ENCODE measurements around the gene ATP8A2.

The ATP8A2 gene

GRCh38 chr13:25682276-25682675 is 310.5 kb downstream of the ATP8A2 start:
- no peak overlapping the region for H3K4me3 ChIP-seq (ENCODE audit: low read depth, low read length)
- no peaks in the 10 kb centered on the region for H3K79me2 ChIP-seq
- H3K4me2 ChIP-seq (ENCODE audit: low read length), result no peak overlapping the region
- TF ChIP-seq CTCF (IDR thresholded peaks at IDR 0.05), result no peak
- H3K4me1 ChIP-seq, result no peaks in the 10 kb centered on the region
- H2AFZ ChIP-seq, result no peak overlapping the region
- H3K27ac ChIP-seq, result no peak overlapping the region
- H3K36me3 ChIP-seq (ENCODE audit: control insufficient read depth, insufficient read depth, low read length), result no peaks in the 10 kb centered on the region
- H3K9ac ChIP-seq, result no peak overlapping the region
- no peaks in the 10 kb centered on the region for H3K27me3 ChIP-seq (ENCODE audit: control insufficient read depth, insufficient read depth, low read length)
- H3K9me3 ChIP-seq (ENCODE audit: control insufficient read depth, low read length), result no peaks in the 10 kb centered on the region

GRCh38 chr13:25683056-25683455 is 311.3 kb downstream of the ATP8A2 start:
- Histone ChIP-seq H2AFZ (no peak overlapping the region), H3K36me3 (ENCODE audit: control insufficient read depth, insufficient read depth, low read length) (no peaks in the 10 kb centered on the region), H3K27me3 (ENCODE audit: control insufficient read depth, insufficient read depth, low read length) (no peaks in the 10 kb centered on the region), H3K4me3 (ENCODE audit: low read depth, low read length) (no peak overlapping the region), H3K9ac (no peak overlapping the region), H3K4me2 (ENCODE audit: low read length) (no peak overlapping the region), H3K27ac (no peak overlapping the region), H3K79me2 (no peaks in the 10 kb centered on the region), H3K4me1 (no peaks in the 10 kb centered on the region), H3K9me3 (ENCODE audit: control insufficient read depth, low read length) (no peaks in the 10 kb centered on the region)
- no peak for TF ChIP-seq CTCF (IDR thresholded peaks at IDR 0.05)

- Histone ChIP-seq H3K79me2 (no peaks in the 10 kb centered on the region), H3K4me1 (no peaks in the 10 kb centered on the region), H2AFZ (no peak overlapping the region), H3K27ac (no peak overlapping the region), H3K4me3 (ENCODE audit: low read depth, low read length) (no peak overlapping the region), H3K4me2 (ENCODE audit: low read length) (no peak overlapping the region), H3K36me3 (ENCODE audit: control insufficient read depth, insufficient read depth, low read length) (no peaks in the 10 kb centered on the region), H3K9ac (no peak overlapping the region), H3K9me3 (ENCODE audit: control insufficient read depth, low read length) (no peaks in the 10 kb centered on the region), H3K27me3 (ENCODE audit: control insufficient read depth, insufficient read depth, low read length) (no peaks in the 10 kb centered on the region)
- no peak for TF ChIP-seq CTCF (IDR thresholded peaks at IDR 0.05)
Measured at GRCh38 chr13:25683662-25684370, 312.0 kb downstream of the ATP8A2 start.

GRCh38 chr13:25684491-25684890 is 312.7 kb downstream of the ATP8A2 start:
- Histone ChIP-seq H3K27ac (no peak overlapping the region), H3K36me3 (ENCODE audit: control insufficient read depth, insufficient read depth, low read length) (no peaks in the 10 kb centered on the region), H3K79me2 (no peaks in the 10 kb centered on the region), H3K9me3 (ENCODE audit: control insufficient read depth, low read length) (no peaks in the 10 kb centered on the region), H3K4me1 (no peaks in the 10 kb centered on the region), H3K27me3 (ENCODE audit: control insufficient read depth, insufficient read depth, low read length) (no peaks in the 10 kb centered on the region), H3K9ac (no peak overlapping the region), H3K4me3 (ENCODE audit: low read depth, low read length) (no peak overlapping the region), H3K4me2 (ENCODE audit: low read length) (no peak overlapping the region), H2AFZ (no peak overlapping the region)
- TF ChIP-seq CTCF (IDR thresholded peaks at IDR 0.05), result no peak

GRCh38 chr13:25686831-25687470 is 315.2 kb downstream of the ATP8A2 start:
- Histone ChIP-seq H2AFZ (no peak overlapping the region), H3K36me3 (ENCODE audit: control insufficient read depth, insufficient read depth, low read length) (no peaks in the 10 kb centered on the region), H3K79me2 (no peaks in the 10 kb centered on the region), H3K27ac (no peak overlapping the region), H3K9ac (no peak overlapping the region), H3K9me3 (ENCODE audit: control insufficient read depth, low read length) (no peaks in the 10 kb centered on the region), H3K4me3 (ENCODE audit: low read depth, low read length) (no peak overlapping the region), H3K4me2 (ENCODE audit: low read length) (no peak overlapping the region), H3K4me1 (no peaks in the 10 kb centered on the region), H3K27me3 (ENCODE audit: control insufficient read depth, insufficient read depth, low read length) (no peaks in the 10 kb centered on the region)
- TF ChIP-seq CTCF (IDR thresholded peaks at IDR 0.05), result no peak

Data from parathyroid adenoma (tissue), 2 donors.